GM12891 (cell line): ENCODE data around the gene KCND3.

Source experiments
- PAX5 ChIP-seq: IDR thresholded peaks from 2 replicates; pipeline ENCODE4 v1.6.1; 2011; ENCODE audit warnings: low read length, moderate library complexity, mild to moderate bottlenecking; ENCODE audit not compliant: insufficient read depth, severe bottlenecking
- POLR2A ChIP-seq: IDR thresholded peaks from 2 replicates; pipeline ENCODE4 v1.6.1; 2011; ENCODE audit warnings: low read depth, low read length, control low read depth
- POLR2AphosphoS5 ChIP-seq: IDR thresholded peaks from 2 replicates; pipeline ENCODE4 v1.6.1; 2011; ENCODE audit warnings: low read depth, low read length, control low read depth
- POU2F2 ChIP-seq: IDR thresholded peaks from 2 replicates; pipeline ENCODE4 v1.6.1; 2011; ENCODE audit warnings: low read depth, mild to moderate bottlenecking, control low read depth, low read length, moderate library complexity
- SPI1 ChIP-seq: IDR thresholded peaks from 2 replicates; pipeline ENCODE4 v1.6.1; 2011; ENCODE audit warnings: low read depth, low read length, control low read depth
- TAF1 ChIP-seq: IDR thresholded peaks from 2 replicates; pipeline ENCODE4 v1.6.1; 2011; ENCODE audit warnings: low read depth, low read length, control low read depth

- TF ChIP-seq POLR2AphosphoS5 (no peak), POLR2A (no peak), PAX5 (no peak), TAF1 (no peak), SPI1 (no peak), POU2F2 (no peak)
Measured at GRCh38 chr1:112006416-112007025, 17.1 kb upstream of the KCND3 start.
